WTC11 (cell line): Measurements from ENCODE around the gene DCAF11. TPM values are rescaled to one million over a fixed set of nuclear protein-coding genes. Genes with fewer than 3 reads are reported as not detected.

Experiments
- ATAC-seq: fragments of 200-7000 bp; cut with Tn5 transposase; 2 replicates; pipeline ENCODE4 v1.10.0; 2021; ENCODE audit warnings: mild to moderate bottlenecking, moderate library complexity
- CTCF ChIA-PET: fragments of 300-600 bp; sonication (Branson Sonifier 250); formaldehyde crosslinking; loops from one replicate; lab custom pipeline; 2021; ENCODE audit warnings: antibody characterized with exemption; lab: Charles Lee
- POLR2A ChIA-PET: fragments of 350-600 bp; sonication (Branson Sonifier 250); formaldehyde crosslinking; loops from one replicate; lab custom pipeline; 2021; ENCODE audit warnings: antibody characterized with exemption; lab: Charles Lee
- DNase-seq: peaks from one replicate; pipeline ENCODE4 v3.0.0; 2021; ENCODE audit warnings: low spot score
- H3K27ac Mint-ChIP-seq: 2 replicates; pipeline ENCODE4 v1.8.0; 2021; ENCODE audit warnings: mixed read lengths
- H3K27me3 Mint-ChIP-seq: 2 replicates; pipeline ENCODE4 v1.8.0; 2021; ENCODE audit warnings: low read depth, mild to moderate bottlenecking, moderate library complexity, mixed read lengths
- H3K36me3 Mint-ChIP-seq: 2 replicates; pipeline ENCODE4 v1.8.0; 2021; ENCODE audit warnings: mixed read lengths
- H3K4me1 Mint-ChIP-seq: 2 replicates; pipeline ENCODE4 v1.8.0; 2022; ENCODE audit warnings: mixed read lengths
- H3K4me3 Mint-ChIP-seq: 2 replicates; pipeline ENCODE4 v1.8.0; 2021; ENCODE audit warnings: mild to moderate bottlenecking, moderate library complexity, mixed read lengths
- H3K9me3 Mint-ChIP-seq: 2 replicates; pipeline ENCODE4 v1.8.0; 2021; ENCODE audit warnings: mixed read lengths
- CREM ChIP-seq: sonication (generic); formaldehyde crosslinking; IDR thresholded peaks from 2 replicates; pipeline ENCODE4 v1.8.1; 2022; ENCODE audit warnings: mild to moderate bottlenecking, missing genetic modification reagents, moderate library complexity
- ELF4 ChIP-seq: sonication (generic); formaldehyde crosslinking; IDR thresholded peaks from 2 replicates; pipeline ENCODE4 v1.8.1; 2022; ENCODE audit warnings: low read depth, mild to moderate bottlenecking, moderate library complexity, missing genetic modification reagents
- FOXP1 ChIP-seq: sonication (generic); formaldehyde crosslinking; IDR thresholded peaks from 2 replicates; pipeline ENCODE4 v1.8.0; 2022; ENCODE audit warnings: missing genetic modification reagents, mild to moderate bottlenecking, moderate library complexity, borderline replicate concordance
- NFYB ChIP-seq: sonication (generic); formaldehyde crosslinking; conservative IDR thresholded peaks from 2 replicates; pipeline ENCODE4 v1.8.0; 2022; ENCODE audit warnings: low read depth, missing genetic modification reagents
- RELA ChIP-seq: sonication (generic); formaldehyde crosslinking; IDR thresholded peaks from 2 replicates; pipeline ENCODE4 v1.8.1; 2022; ENCODE audit warnings: missing genetic modification reagents, mild to moderate bottlenecking, borderline replicate concordance
- RORB ChIP-seq: fragments of 250-450 bp; sonication (Bioruptor Pico); IDR thresholded peaks from 2 replicates; pipeline ENCODE4 v1.9.0; 2021; ENCODE audit warnings: mild to moderate bottlenecking
- SMAD3 ChIP-seq: sonication (generic); formaldehyde crosslinking; IDR thresholded peaks from 2 replicates; pipeline ENCODE4 v1.8.0; 2022; ENCODE audit warnings: missing genetic modification reagents, mild to moderate bottlenecking, borderline replicate concordance
- SP1 ChIP-seq: sonication (generic); formaldehyde crosslinking; conservative IDR thresholded peaks from 2 replicates; pipeline ENCODE4 v1.8.1; 2022; ENCODE audit warnings: missing genetic modification reagents
- total RNA-seq: library from RNA; stranded (reverse); gene quantifications from 3 replicates; pipeline ENCODE4 v1.2.3, GENCODE V29; 2021
- TF ChIP-seq, protein P1 (sequence below): fragments of 250-450 bp; sonication (Bioruptor Pico); IDR thresholded peaks from 2 replicates; pipeline ENCODE4 v1.9.0; 2021; ENCODE audit warnings: moderate library complexity, mild to moderate bottlenecking, inconsistent platforms, borderline replicate concordance
- TF ChIP-seq, protein P2 (sequence below): fragments of 250-450 bp; sonication (Bioruptor Pico); IDR thresholded peaks from 2 replicates; pipeline ENCODE4 v1.8.0; 2021; ENCODE audit warnings: mild to moderate bottlenecking
- TF ChIP-seq, protein P3 (sequence below): sonication (generic); formaldehyde crosslinking; IDR thresholded peaks from 2 replicates; pipeline ENCODE4 v1.8.1; 2023; ENCODE audit warnings: mild to moderate bottlenecking, missing genetic modification reagents, moderate library complexity
- TF ChIP-seq, protein P4 (sequence below): sonication (generic); formaldehyde crosslinking; IDR thresholded peaks from 2 replicates; pipeline ENCODE4 v1.8.1; 2022; ENCODE audit warnings: low read depth, missing genetic modification reagents, borderline replicate concordance
- TF ChIP-seq, protein P5 (sequence below): sonication (generic); formaldehyde crosslinking; IDR thresholded peaks from 2 replicates; pipeline ENCODE4 v1.8.1; 2023; ENCODE audit warnings: mild to moderate bottlenecking, missing genetic modification reagents
- TF ChIP-seq, protein P6 (sequence below): sonication (generic); formaldehyde crosslinking; IDR thresholded peaks from 2 replicates; pipeline ENCODE4 v1.8.1; 2022; ENCODE audit warnings: low read depth, mild to moderate bottlenecking, moderate library complexity, missing genetic modification reagents, borderline replicate concordance
- TF ChIP-seq, protein P7 (sequence below): sonication (generic); formaldehyde crosslinking; IDR thresholded peaks from 2 replicates; pipeline ENCODE4 v1.8.0; 2022; ENCODE audit warnings: mild to moderate bottlenecking, missing genetic modification reagents
- TF ChIP-seq, protein P8 (sequence below): sonication (generic); formaldehyde crosslinking; IDR thresholded peaks from 2 replicates; pipeline ENCODE4 v1.8.1; 2023; ENCODE audit warnings: mild to moderate bottlenecking, missing genetic modification reagents, moderate library complexity

The DCAF11 gene
- total RNA-seq, 1 experiment from 2014 or later = 73.6 TPM

DNA sequence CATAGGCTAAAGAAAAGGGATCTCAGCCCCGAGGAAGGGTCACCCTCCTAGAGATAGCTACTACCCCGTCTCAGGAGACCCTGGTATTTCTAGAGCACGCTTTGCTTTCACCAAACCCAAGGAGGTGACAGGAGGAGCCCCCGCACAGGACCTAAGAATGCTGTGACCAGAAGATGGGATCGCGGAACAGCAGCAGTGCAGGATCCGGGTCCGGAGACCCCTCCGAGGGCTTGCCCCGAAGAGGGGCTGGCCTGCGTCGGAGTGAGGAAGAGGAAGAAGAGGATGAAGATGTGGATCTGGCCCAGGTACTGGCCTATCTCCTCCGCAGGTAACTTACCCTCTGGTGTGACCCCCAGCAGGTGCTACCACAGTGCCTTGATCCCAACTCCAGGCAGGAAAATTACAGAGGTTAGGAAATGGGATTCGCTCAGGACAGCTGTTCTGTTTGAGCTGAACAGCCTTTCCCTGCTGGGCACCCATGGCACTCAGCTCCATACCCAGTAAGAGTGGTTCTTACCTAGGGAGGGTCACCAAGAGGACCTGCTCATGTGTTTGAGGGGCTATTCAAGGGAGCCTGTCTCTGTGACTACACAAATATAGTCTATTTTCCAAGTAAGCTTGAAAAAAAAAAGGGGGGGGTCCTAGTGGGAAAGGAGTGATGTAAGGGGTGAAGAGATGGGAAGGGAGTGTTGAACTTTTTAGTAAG lies 998 bp downstream of the DCAF11 start:
- Mint-ChIP-seq H3K36me3 (peaks cover 34% of the 10 kb centered on the region), H3K9me3 (no peaks in the 10 kb centered on the region), H3K27me3 (peaks cover 4% of the 10 kb centered on the region; the same call in 1 of the 2 replicates), H3K27ac (peak overlapping the region; percentile 93), H3K4me1 (peaks cover 17% of the 10 kb centered on the region), H3K4me3 (peak overlapping the region; percentile 99)
- ChIA-PET CTCF (interaction anchor here (0.5 to 3.3 kb wide), 28 partner anchors 9 to 483 kb away, joined by 3 to 67 read pairs (median 6); partner anchors contain the start of genes CARMIL3, CIDEB, DHRS4L2 and EMC9), POLR2A (interaction anchor here (0.7 to 3.3 kb wide), 14 partner anchors 8 to 80 kb away, joined by 3 to 44 read pairs (median 11); partner anchors contain the start of genes CARMIL3, EMC9, IPO4 and IRF9)
- peak; percentile 1; the same call in 1 of the 2 replicates for ATAC-seq
- no peak for TF ChIP-seq ELF4 (CRISPR knock-in tag)
- TF ChIP-seq, protein P1, sequence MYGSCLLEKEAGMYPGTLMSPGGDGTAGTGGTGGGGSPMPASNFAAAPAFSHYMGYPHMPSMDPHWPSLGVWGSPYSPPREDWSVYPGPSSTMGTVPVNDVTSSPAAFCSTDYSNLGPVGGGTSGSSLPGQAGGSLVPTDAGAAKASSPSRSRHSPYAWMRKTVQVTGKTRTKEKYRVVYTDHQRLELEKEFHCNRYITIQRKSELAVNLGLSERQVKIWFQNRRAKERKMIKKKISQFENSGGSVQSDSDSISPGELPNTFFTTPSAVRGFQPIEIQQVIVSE (CRISPR knock-in tag) = no peak
- TF ChIP-seq, protein P2, sequence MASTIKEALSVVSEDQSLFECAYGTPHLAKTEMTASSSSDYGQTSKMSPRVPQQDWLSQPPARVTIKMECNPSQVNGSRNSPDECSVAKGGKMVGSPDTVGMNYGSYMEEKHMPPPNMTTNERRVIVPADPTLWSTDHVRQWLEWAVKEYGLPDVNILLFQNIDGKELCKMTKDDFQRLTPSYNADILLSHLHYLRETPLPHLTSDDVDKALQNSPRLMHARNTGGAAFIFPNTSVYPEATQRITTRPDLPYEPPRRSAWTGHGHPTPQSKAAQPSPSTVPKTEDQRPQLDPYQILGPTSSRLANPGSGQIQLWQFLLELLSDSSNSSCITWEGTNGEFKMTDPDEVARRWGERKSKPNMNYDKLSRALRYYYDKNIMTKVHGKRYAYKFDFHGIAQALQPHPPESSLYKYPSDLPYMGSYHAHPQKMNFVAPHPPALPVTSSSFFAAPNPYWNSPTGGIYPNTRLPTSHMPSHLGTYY = no peak
- TF ChIP-seq RORB (CRISPR knock-in tag) = no peak
- TF ChIP-seq, protein P3, sequence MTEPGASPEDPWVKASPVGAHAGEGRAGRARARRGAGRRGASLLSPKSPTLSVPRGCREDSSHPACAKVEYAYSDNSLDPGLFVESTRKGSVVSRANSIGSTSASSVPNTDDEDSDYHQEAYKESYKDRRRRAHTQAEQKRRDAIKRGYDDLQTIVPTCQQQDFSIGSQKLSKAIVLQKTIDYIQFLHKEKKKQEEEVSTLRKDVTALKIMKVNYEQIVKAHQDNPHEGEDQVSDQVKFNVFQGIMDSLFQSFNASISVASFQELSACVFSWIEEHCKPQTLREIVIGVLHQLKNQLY = no peak
- TF ChIP-seq CREM (CRISPR knock-in tag) = no peak
- TF ChIP-seq SP1 = no peak
- TF ChIP-seq FOXP1 (CRISPR knock-in tag) = no peak
- TF ChIP-seq, protein P4, sequence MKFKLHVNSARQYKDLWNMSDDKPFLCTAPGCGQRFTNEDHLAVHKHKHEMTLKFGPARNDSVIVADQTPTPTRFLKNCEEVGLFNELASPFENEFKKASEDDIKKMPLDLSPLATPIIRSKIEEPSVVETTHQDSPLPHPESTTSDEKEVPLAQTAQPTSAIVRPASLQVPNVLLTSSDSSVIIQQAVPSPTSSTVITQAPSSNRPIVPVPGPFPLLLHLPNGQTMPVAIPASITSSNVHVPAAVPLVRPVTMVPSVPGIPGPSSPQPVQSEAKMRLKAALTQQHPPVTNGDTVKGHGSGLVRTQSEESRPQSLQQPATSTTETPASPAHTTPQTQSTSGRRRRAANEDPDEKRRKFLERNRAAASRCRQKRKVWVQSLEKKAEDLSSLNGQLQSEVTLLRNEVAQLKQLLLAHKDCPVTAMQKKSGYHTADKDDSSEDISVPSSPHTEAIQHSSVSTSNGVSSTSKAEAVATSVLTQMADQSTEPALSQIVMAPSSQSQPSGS (CRISPR knock-in tag) = no peak
- TF ChIP-seq RELA (CRISPR knock-in tag) = no peak
- TF ChIP-seq, protein P5, sequence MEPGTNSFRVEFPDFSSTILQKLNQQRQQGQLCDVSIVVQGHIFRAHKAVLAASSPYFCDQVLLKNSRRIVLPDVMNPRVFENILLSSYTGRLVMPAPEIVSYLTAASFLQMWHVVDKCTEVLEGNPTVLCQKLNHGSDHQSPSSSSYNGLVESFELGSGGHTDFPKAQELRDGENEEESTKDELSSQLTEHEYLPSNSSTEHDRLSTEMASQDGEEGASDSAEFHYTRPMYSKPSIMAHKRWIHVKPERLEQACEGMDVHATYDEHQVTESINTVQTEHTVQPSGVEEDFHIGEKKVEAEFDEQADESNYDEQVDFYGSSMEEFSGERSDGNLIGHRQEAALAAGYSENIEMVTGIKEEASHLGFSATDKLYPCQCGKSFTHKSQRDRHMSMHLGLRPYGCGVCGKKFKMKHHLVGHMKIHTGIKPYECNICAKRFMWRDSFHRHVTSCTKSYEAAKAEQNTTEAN (CRISPR knock-in tag) = no peak
- no peak for TF ChIP-seq SMAD3 (CRISPR knock-in tag)
- TF ChIP-seq, protein P6, sequence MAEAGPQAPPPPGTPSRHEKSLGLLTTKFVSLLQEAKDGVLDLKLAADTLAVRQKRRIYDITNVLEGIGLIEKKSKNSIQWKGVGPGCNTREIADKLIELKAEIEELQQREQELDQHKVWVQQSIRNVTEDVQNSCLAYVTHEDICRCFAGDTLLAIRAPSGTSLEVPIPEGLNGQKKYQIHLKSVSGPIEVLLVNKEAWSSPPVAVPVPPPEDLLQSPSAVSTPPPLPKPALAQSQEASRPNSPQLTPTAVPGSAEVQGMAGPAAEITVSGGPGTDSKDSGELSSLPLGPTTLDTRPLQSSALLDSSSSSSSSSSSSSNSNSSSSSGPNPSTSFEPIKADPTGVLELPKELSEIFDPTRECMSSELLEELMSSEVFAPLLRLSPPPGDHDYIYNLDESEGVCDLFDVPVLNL = no peak
- TF ChIP-seq, protein P7, sequence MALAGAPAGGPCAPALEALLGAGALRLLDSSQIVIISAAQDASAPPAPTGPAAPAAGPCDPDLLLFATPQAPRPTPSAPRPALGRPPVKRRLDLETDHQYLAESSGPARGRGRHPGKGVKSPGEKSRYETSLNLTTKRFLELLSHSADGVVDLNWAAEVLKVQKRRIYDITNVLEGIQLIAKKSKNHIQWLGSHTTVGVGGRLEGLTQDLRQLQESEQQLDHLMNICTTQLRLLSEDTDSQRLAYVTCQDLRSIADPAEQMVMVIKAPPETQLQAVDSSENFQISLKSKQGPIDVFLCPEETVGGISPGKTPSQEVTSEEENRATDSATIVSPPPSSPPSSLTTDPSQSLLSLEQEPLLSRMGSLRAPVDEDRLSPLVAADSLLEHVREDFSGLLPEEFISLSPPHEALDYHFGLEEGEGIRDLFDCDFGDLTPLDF (CRISPR knock-in tag) = no peak
- TF ChIP-seq, protein P8, sequence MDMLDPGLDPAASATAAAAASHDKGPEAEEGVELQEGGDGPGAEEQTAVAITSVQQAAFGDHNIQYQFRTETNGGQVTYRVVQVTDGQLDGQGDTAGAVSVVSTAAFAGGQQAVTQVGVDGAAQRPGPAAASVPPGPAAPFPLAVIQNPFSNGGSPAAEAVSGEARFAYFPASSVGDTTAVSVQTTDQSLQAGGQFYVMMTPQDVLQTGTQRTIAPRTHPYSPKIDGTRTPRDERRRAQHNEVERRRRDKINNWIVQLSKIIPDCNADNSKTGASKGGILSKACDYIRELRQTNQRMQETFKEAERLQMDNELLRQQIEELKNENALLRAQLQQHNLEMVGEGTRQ = no peak
- no peak for TF ChIP-seq NFYB
- DNase-seq = no peak
